ENCODE results near the gene KLK5. TPM values are rescaled to one million over a fixed set of nuclear protein-coding genes. Genes with fewer than 3 reads are reported as not detected.
"Not testable (repeated sequence)": the region's sequence is repeated elsewhere in the genome, so short reads cannot be mapped to it uniquely, and the experiment has no call there.

Gene KLK5
- not detected for total RNA-seq

GRCh38 chr19:50952910-50953309, at the start of gene KLK5:
TSS of gene KLK5 (minus strand) at chr19:50953038. CDS start at chr19:50952657, 381 bp downstream.
- Mint-ChIP-seq H3K9me3 (ENCODE audit: insufficient read depth) (no peaks in the 10 kb centered on the region), H3K4me3 (no peak within 1 kb of the TSS), H3K27ac (no peak within 1 kb of the TSS), H3K36me3 (ENCODE audit: low read depth) (no peaks in the 10 kb centered on the region), H3K27me3 (ENCODE audit: low read depth) (peaks cover 5% of the 10 kb centered on the region), H3K4me1 (ENCODE audit: low read depth) (no peaks in the 10 kb centered on the region)
- ATAC-seq = no peak
- no peak for DNase-seq
- ChIA-PET POLR2A (no interaction called here), CTCF (no interaction called here)

- CTCF ChIA-PET = no interaction called here
- H3K27ac Mint-ChIP-seq = no peak overlapping the region
- POLR2A ChIA-PET = interaction anchor here (0.7 kb wide), 1 partner anchor 41 kb away, joined by 3 read pairs; no protein-coding TSS in a partner anchor
- no peaks in the 10 kb centered on the region for H3K36me3 Mint-ChIP-seq (ENCODE audit: low read depth)
- no peaks in the 10 kb centered on the region for H3K9me3 Mint-ChIP-seq (ENCODE audit: insufficient read depth)
- no peak for DNase-seq
- H3K4me3 Mint-ChIP-seq = no peak overlapping the region
- H3K27me3 Mint-ChIP-seq (ENCODE audit: low read depth) = peaks cover 6% of the 10 kb centered on the region
- H3K4me1 Mint-ChIP-seq (ENCODE audit: low read depth) = no peaks in the 10 kb centered on the region
- ATAC-seq = no peak
These were observed 49.3 kb upstream of the KLK5 start for GRCh38 chr19:51002089-51002532.

- POLR2A ChIA-PET = interaction anchor here (0.7 kb wide), 1 partner anchor 42 kb away, joined by 3 read pairs; no protein-coding TSS in a partner anchor
- no peak for ATAC-seq
- no peaks in the 10 kb centered on the region for H3K36me3 Mint-ChIP-seq (ENCODE audit: low read depth)
These were observed 48.7 kb upstream of the KLK5 start, which contains the start of gene KLK8 for GRCh38 chr19:51001515-51001914. TSS of gene KLK8 (minus strand) at chr19:51001604. CDS start at chr19:51001167, 437 bp downstream.

GRCh38 chr19:51000981-51001380, 48.1 kb upstream of the KLK5 start:
- no peaks in the 10 kb centered on the region for H3K4me1 Mint-ChIP-seq (ENCODE audit: low read depth)
- CTCF ChIA-PET = no interaction called here

More at GRCh38 chr19:51001515-51001914, 48.7 kb upstream of the KLK5 start, which contains the start of gene KLK8:
- H3K27me3 Mint-ChIP-seq (ENCODE audit: low read depth) = peaks cover 6% of the 10 kb centered on the region
- H3K27ac Mint-ChIP-seq = no peak within 1 kb of the TSS
- H3K4me3 Mint-ChIP-seq = no peak within 1 kb of the TSS
- CTCF ChIA-PET = no interaction called here
- no peaks in the 10 kb centered on the region for H3K9me3 Mint-ChIP-seq (ENCODE audit: insufficient read depth)
- no peaks in the 10 kb centered on the region for H3K4me1 Mint-ChIP-seq (ENCODE audit: low read depth)
- DNase-seq = no peak

GRCh38 chr19:51000426-51000825, 47.6 kb upstream of the KLK5 start:
- DNase-seq (no peak), ATAC-seq (no peak)
- CTCF ChIA-PET = no interaction called here
- H3K4me3 Mint-ChIP-seq = no peak overlapping the region
- POLR2A ChIA-PET = no interaction called here
- H3K27me3 Mint-ChIP-seq (ENCODE audit: low read depth) = peaks cover 6% of the 10 kb centered on the region
- H3K36me3 Mint-ChIP-seq (ENCODE audit: low read depth) = no peaks in the 10 kb centered on the region
- no peak overlapping the region for H3K27ac Mint-ChIP-seq
- H3K4me1 Mint-ChIP-seq (ENCODE audit: low read depth) = no peaks in the 10 kb centered on the region
- no peaks in the 10 kb centered on the region for H3K9me3 Mint-ChIP-seq (ENCODE audit: insufficient read depth)

More at GRCh38 chr19:51000981-51001380, 48.1 kb upstream of the KLK5 start:
- Mint-ChIP-seq H3K9me3 (ENCODE audit: insufficient read depth) (no peaks in the 10 kb centered on the region), H3K36me3 (ENCODE audit: low read depth) (no peaks in the 10 kb centered on the region), H3K27ac (no peak overlapping the region), H3K4me3 (no peak overlapping the region), H3K27me3 (ENCODE audit: low read depth) (peaks cover 6% of the 10 kb centered on the region)
- DNase-seq (no peak), ATAC-seq (no peak)
- POLR2A ChIA-PET = no interaction called here

- CTCF ChIA-PET = no interaction called here
- Mint-ChIP-seq H3K4me1 (ENCODE audit: low read depth) (no peaks in the 10 kb centered on the region), H3K9me3 (ENCODE audit: insufficient read depth) (no peaks in the 10 kb centered on the region), H3K4me3 (no peak overlapping the region), H3K27me3 (ENCODE audit: low read depth) (peaks cover 4% of the 10 kb centered on the region), H3K27ac (no peak overlapping the region), H3K36me3 (ENCODE audit: low read depth) (no peaks in the 10 kb centered on the region)
- no peak for DNase-seq
- no peak for ATAC-seq
- POLR2A ChIA-PET = no interaction called here
These were observed 45.8 kb upstream of the KLK5 start for GRCh38 chr19:50998686-50999085.

GRCh38 chr19:50998061-50998460, 45.2 kb upstream of the KLK5 start:
- Mint-ChIP-seq H3K4me1 (ENCODE audit: low read depth) (no peaks in the 10 kb centered on the region), H3K9me3 (ENCODE audit: insufficient read depth) (no peaks in the 10 kb centered on the region), H3K4me3 (no peak overlapping the region), H3K27ac (no peak overlapping the region), H3K27me3 (ENCODE audit: low read depth) (peaks cover 4% of the 10 kb centered on the region), H3K36me3 (ENCODE audit: low read depth) (no peaks in the 10 kb centered on the region)
- ChIA-PET CTCF (no interaction called here), POLR2A (no interaction called here)
- ATAC-seq = no peak
- no peak for DNase-seq

- CTCF ChIA-PET = no interaction called here
These were observed 41.3 kb upstream of the KLK5 start for GRCh38 chr19:50994129-50994528.

GRCh38 chr19:50992666-50993035, 39.8 kb upstream of the KLK5 start:
- Mint-ChIP-seq H3K36me3 (ENCODE audit: low read depth) (no peaks in the 10 kb centered on the region), H3K27ac (no peak overlapping the region)

More at GRCh38 chr19:50994129-50994528, 41.3 kb upstream of the KLK5 start:
- Mint-ChIP-seq H3K4me1 (ENCODE audit: low read depth) (no peaks in the 10 kb centered on the region), H3K27ac (no peak overlapping the region), H3K36me3 (ENCODE audit: low read depth) (no peaks in the 10 kb centered on the region), H3K9me3 (ENCODE audit: insufficient read depth) (no peaks in the 10 kb centered on the region), H3K27me3 (ENCODE audit: low read depth) (peaks cover 9% of the 10 kb centered on the region), H3K4me3 (no peak overlapping the region)
- ATAC-seq (no peak), DNase-seq (no peak)
- POLR2A ChIA-PET = no interaction called here

GRCh38 chr19:50984416-50984815, 31.6 kb upstream of the KLK5 start:
- ATAC-seq; H3K4me3 Mint-ChIP-seq; POLR2A ChIA-PET; DNase-seq; CTCF ChIA-PET; H3K36me3 Mint-ChIP-seq (ENCODE audit: low read depth); H3K9me3 Mint-ChIP-seq (ENCODE audit: insufficient read depth); H3K27ac Mint-ChIP-seq; H3K4me1 Mint-ChIP-seq (ENCODE audit: low read depth): not testable (repeated sequence)
- H3K27me3 Mint-ChIP-seq (ENCODE audit: low read depth) = peaks cover 25% of the 10 kb centered on the region

More at GRCh38 chr19:50992666-50993035, 39.8 kb upstream of the KLK5 start:
- DNase-seq = no peak
- Mint-ChIP-seq H3K27me3 (ENCODE audit: low read depth) (peaks cover 16% of the 10 kb centered on the region), H3K4me3 (no peak overlapping the region), H3K9me3 (ENCODE audit: insufficient read depth) (no peaks in the 10 kb centered on the region), H3K4me1 (ENCODE audit: low read depth) (no peaks in the 10 kb centered on the region)
- CTCF ChIA-PET = no interaction called here
- POLR2A ChIA-PET = no interaction called here
- ATAC-seq = no peak

- Mint-ChIP-seq H3K9me3 (ENCODE audit: insufficient read depth) (no peaks in the 10 kb centered on the region), H3K36me3 (ENCODE audit: low read depth) (no peaks in the 10 kb centered on the region), H3K4me1 (ENCODE audit: low read depth) (no peaks in the 10 kb centered on the region), H3K4me3 (no peak within 1 kb of the TSS), H3K27me3 (ENCODE audit: low read depth) (peaks cover 21% of the 10 kb centered on the region), H3K27ac (no peak within 1 kb of the TSS)
- ATAC-seq (no peak), DNase-seq (no peak)
- ChIA-PET CTCF (no interaction called here), POLR2A (no interaction called here)
These were observed 30.9 kb upstream of the KLK5 start, which contains the start of gene KLK7 for GRCh38 chr19:50983625-50984292. TSS of gene KLK7 (minus strand) at chr19:50983917. CDS start at chr19:50982399, 1,518 bp downstream.

- ChIA-PET CTCF (no interaction called here), POLR2A (no interaction called here)
- Mint-ChIP-seq H3K4me3 (no peak overlapping the region), H3K27ac (no peak overlapping the region), H3K36me3 (ENCODE audit: low read depth) (no peaks in the 10 kb centered on the region), H3K9me3 (ENCODE audit: insufficient read depth) (no peaks in the 10 kb centered on the region), H3K4me1 (ENCODE audit: low read depth) (no peaks in the 10 kb centered on the region), H3K27me3 (ENCODE audit: low read depth) (peaks cover 12% of the 10 kb centered on the region)
- no peak for ATAC-seq
- no peak for DNase-seq
These were observed 29.3 kb upstream of the KLK5 start for GRCh38 chr19:50982186-50982585.
